PC-9 (cell line): ENCODE results near the gene UXS1.

Experiments used
- CTCF ChIP-seq: fragments of 200-600 bp; sonication (generic); conservative IDR thresholded peaks from 2 replicates; pipeline ENCODE4 v1.6.1; 2017; ENCODE audit warnings: mixed run types, antibody characterized with exemption, mild to moderate bottlenecking, moderate library complexity
- EZH2 ChIP-seq: fragments of 200-600 bp; sonication (generic); IDR thresholded peaks from 2 replicates; pipeline ENCODE4 v1.8.0; 2017; ENCODE audit warnings: antibody characterized with exemption, low read depth

GRCh38 chr2:106126705-106127281 is 67.3 kb downstream of the UXS1 start:
- TF ChIP-seq CTCF (no peak), EZH2 (no peak)
